Heart left ventricle (tissue), 13 donors: ENCODE measurements around the gene VPS54.

ENCODE experiments used
- POLR2A ChIP-seq, 2 donors: fragments of 450-650 bp; IDR thresholded peaks; one replicate each; pipeline ENCODE4 v1.6.1; 2017; ENCODE audit warnings: antibody characterized with exemption in 2 of 2, mild to moderate bottlenecking in 2 of 2, moderate library complexity in 2 of 2
- TF ChIP-seq, protein P1 (sequence below), 12 donors: fragments of 200-600 bp; sonication (generic) in 4 of 12; IDR thresholded peaks; one replicate each; pipeline versions ENCODE4 v1.5.0 to v1.8.0; 2018 to 2022; ENCODE audit warnings: antibody characterized with exemption in 12 of 12, mild to moderate bottlenecking in 5 of 12
- donor health status: ischemic (EF 13 %, LVEDD 7.1; RV severe dilation, severe dysfunction).
- donor health status: DM: no; HTN: yes; CAD: no.
- donor health status: DM: no; HTN: no; CAD: no.
- donor health status: ischemic (EF 25% LVEDD 6.9; RV normal size, moderate dysfunction).
- donor health status: ischemic (EF 25% LVEDD 5.7; RV mildly dilated, moderate dysfunction).
- donor health status: ischemic (EF 35%, LVEDD 5.7; RV mildly dilated, moderate dysfunction).
- donor health status: nonischemic (EF 11% LVEDD 7.7; RV severe dilation, severe dysfunction).
- donor health status: DM: yes; HTN: yes; CAD: no.
- donor health status: PGD.
- donor health status: ischemic (EF 29% LVEDD 5.4; RV normal size, mild dysfunction).
- donor health status: nonischemic (EF 23%, LVEDD 6.1; RV moderate dilation, normal function).

DNA sequence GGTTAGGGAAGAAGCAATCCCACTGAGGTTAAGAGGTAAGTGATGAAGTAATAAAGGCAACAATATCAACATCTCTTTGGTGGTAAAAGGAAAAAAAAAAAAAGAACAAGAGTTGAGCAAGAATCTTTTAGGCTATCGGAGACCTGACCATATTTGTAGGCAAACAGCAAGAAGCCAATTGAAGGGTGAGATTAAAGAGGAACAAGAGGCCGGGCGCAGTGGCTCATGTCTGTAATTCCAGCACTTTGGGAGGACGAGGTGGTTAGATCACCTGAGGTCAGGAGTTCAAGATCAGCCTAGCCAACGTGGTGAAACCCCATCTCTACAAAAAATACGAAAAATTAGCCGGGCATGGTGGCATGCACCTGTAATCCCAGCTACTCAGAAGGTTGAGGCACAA, 11.3 kb downstream of the VPS54 start:
- TF ChIP-seq POLR2A (IDR thresholded peaks at IDR 0.05) = no peak
- TF ChIP-seq, protein P1, sequence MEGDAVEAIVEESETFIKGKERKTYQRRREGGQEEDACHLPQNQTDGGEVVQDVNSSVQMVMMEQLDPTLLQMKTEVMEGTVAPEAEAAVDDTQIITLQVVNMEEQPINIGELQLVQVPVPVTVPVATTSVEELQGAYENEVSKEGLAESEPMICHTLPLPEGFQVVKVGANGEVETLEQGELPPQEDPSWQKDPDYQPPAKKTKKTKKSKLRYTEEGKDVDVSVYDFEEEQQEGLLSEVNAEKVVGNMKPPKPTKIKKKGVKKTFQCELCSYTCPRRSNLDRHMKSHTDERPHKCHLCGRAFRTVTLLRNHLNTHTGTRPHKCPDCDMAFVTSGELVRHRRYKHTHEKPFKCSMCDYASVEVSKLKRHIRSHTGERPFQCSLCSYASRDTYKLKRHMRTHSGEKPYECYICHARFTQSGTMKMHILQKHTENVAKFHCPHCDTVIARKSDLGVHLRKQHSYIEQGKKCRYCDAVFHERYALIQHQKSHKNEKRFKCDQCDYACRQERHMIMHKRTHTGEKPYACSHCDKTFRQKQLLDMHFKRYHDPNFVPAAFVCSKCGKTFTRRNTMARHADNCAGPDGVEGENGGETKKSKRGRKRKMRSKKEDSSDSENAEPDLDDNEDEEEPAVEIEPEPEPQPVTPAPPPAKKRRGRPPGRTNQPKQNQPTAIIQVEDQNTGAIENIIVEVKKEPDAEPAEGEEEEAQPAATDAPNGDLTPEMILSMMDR (IDR thresholded peaks at IDR 0.05) = no peak
